PC-3 (cell line): ENCODE results near the gene RRAS2. TPM values are rescaled to one million over a fixed set of nuclear protein-coding genes. Genes with fewer than 3 reads are reported as not detected.
"Not testable (repeated sequence)": the region's sequence is repeated elsewhere in the genome, so short reads cannot be mapped to it uniquely, and the experiment has no call there.

Experiments
- ATAC-seq: fragments of 200-7000 bp; cut with Tn5 transposase; 2 replicates; pipeline ENCODE4 v1.9.1; 2020; ENCODE audit warnings: mild to moderate bottlenecking, moderate library complexity
- BruUV-seq: library from RNA; stranded (reverse); fragments of 400-500 nt; replicated peaks from 2 replicates; lab custom pipeline; 2021; lab: Mats Ljungman, UMichigan
- CTCF ChIA-PET: fragments of 300-600 bp; sonication (Branson Sonifier 250); formaldehyde crosslinking; loops from one replicate; lab custom pipeline; 2022; ENCODE audit warnings: antibody characterized with exemption; lab: Charles Lee
- POLR2A ChIA-PET: fragments of 300-600 bp; sonication (Branson Sonifier 250); formaldehyde crosslinking; loops from one replicate; lab custom pipeline; 2022; ENCODE audit warnings: antibody characterized with exemption; ENCODE audit not compliant: unreplicated experiment; lab: Charles Lee
- DNase-seq: peaks from one replicate; pipeline ENCODE4 v3.0.0-alpha.2; 2015
- H2AFZ ChIP-seq: fragments of 300-600 bp; sonication (generic); 2 replicates; pipeline ENCODE4 v1.6.0; 2016; ENCODE audit warnings: antibody characterized with exemption, low read length
- H3F3A ChIP-seq: fragments of 300-600 bp; sonication (generic); one replicate; pipeline ENCODE4 v1.6.0; 2017; ENCODE audit warnings: antibody characterized with exemption, low read length, control low read depth, mild to moderate bottlenecking; ENCODE audit not compliant: unreplicated experiment
- H3K27ac ChIP-seq: fragments of 300-600 bp; sonication (generic); 2 replicates; pipeline ENCODE4 v1.5.1; 2016; ENCODE audit warnings: mild to moderate bottlenecking, low read length
- H3K27me3 ChIP-seq: fragments of 300-600 bp; sonication (generic); 2 replicates; pipeline ENCODE4 v1.6.1; 2016; ENCODE audit warnings: low read length, mixed read lengths
- H3K36me3 ChIP-seq: fragments of 300-600 bp; sonication (generic); 2 replicates; pipeline ENCODE4 v1.6.1; 2016; ENCODE audit warnings: low read depth, mixed run types, low read length, mixed read lengths
- H3K4me1 ChIP-seq: fragments of 300-600 bp; sonication (generic); 2 replicates; pipeline ENCODE4 v1.5.1; 2016; ENCODE audit warnings: low read length; ENCODE audit not compliant: insufficient read depth
- H3K4me2 ChIP-seq: fragments of 300-600 bp; sonication (generic); 2 replicates; pipeline ENCODE4 v1.6.0; 2016; ENCODE audit warnings: low read length
- H3K4me3 ChIP-seq: fragments of 300-600 bp; sonication (generic); 2 replicates; pipeline ENCODE4 v1.5.1; 2016; ENCODE audit warnings: mild to moderate bottlenecking, low read length, mixed read lengths
- H3K79me2 ChIP-seq: fragments of 300-600 bp; sonication (generic); 2 replicates; pipeline ENCODE4 v1.6.1; 2017; ENCODE audit warnings: low read length, mixed read lengths
- H3K9ac ChIP-seq: fragments of 300-600 bp; sonication (generic); 2 replicates; pipeline ENCODE4 v1.6.0; 2016; ENCODE audit warnings: mild to moderate bottlenecking, low read length
- H3K9me2 ChIP-seq: fragments of 300-600 bp; sonication (generic); replicated peaks from 2 replicates; pipeline ENCODE4 v1.6.1; 2016; ENCODE audit warnings: mixed run types, low read length, mixed read lengths
- H3K9me3 ChIP-seq: fragments of 300-600 bp; sonication (generic); 2 replicates; pipeline ENCODE4 v1.6.1; 2016; ENCODE audit warnings: low read length, mixed read lengths
- H4K20me1 ChIP-seq: fragments of 300-600 bp; sonication (generic); 2 replicates; pipeline ENCODE4 v1.6.1; 2016; ENCODE audit warnings: low read length, mixed read lengths
- EZH2 ChIP-seq: fragments of 300-600 bp; sonication (generic); IDR thresholded peaks from one replicate; pipeline ENCODE4 v1.6.1; 2017; ENCODE audit warnings: antibody characterized with exemption, mild to moderate bottlenecking, low read length; ENCODE audit not compliant: unreplicated experiment
- EZH2phosphoT487 ChIP-seq: fragments of 300-600 bp; sonication (generic); IDR thresholded peaks from 2 replicates; pipeline ENCODE4 v1.6.1; 2018; ENCODE audit warnings: mild to moderate bottlenecking, antibody characterized with exemption, low read length, borderline replicate concordance
- intact Hi-C: fragments of 100-400 bp; cut with micrococcal nuclease; formaldehyde crosslinking; loops from 2 replicates; pipeline ENCODE4 v1.9.0; 2023
- total RNA-seq: library from RNA; depleted of rRNA; stranded (reverse); fragments of >200 nt; gene quantifications from 2 replicates; pipeline ENCODE4 v1.2.3, GENCODE V29; 2014
- TF ChIP-seq, protein P1 (sequence below): fragments of 300-600 bp; sonication (generic); conservative IDR thresholded peaks from 2 replicates; pipeline ENCODE4 v1.5.1; 2017; ENCODE audit warnings: antibody characterized with exemption, low read depth, mild to moderate bottlenecking, low read length

RRAS2 gene
- total RNA-seq, 1 experiment from 2014 or later: 58.6 TPM

DNA sequence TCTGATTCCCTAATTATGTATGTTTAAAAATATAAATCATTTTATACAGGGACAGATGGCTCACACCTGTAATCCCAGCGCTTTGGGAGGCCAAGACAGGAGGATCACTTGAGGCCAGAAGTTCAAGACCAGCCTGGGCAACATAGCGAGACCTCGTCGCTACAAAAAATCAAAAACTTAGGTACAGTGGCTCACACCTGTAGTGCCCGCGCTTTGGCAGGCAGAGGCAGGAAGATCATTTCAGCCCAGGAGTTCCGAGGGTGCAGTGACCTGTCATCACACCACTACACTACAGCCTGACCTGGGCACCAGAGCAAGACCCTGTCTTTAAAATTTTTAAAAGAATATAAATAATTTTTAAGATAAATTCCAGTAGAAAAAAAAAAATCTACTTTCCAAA is 11.5 kb downstream of the RRAS2 start:
- Histone ChIP-seq H3K27ac (no peak overlapping the region), H3K4me2 (no peak overlapping the region), H3K9ac (no peak overlapping the region), H3K27me3 (no peaks in the 10 kb centered on the region), H3K9me2 (no peaks in the 10 kb centered on the region), H3K36me3 (no peaks in the 10 kb centered on the region; the same call in 1 of the 2 replicates), H3K9me3 (no peaks in the 10 kb centered on the region), H3K4me1 (peaks cover 12% of the 10 kb centered on the region; the same call in 1 of the 2 replicates), H2AFZ (no peak overlapping the region), H3F3A (no peaks in the 10 kb centered on the region), H4K20me1 (0 out of 2 replicates have a peak, but pooled peaks cover 5% of the 10 kb centered on the region), H3K79me2 (peaks cover 96% of the 10 kb centered on the region), H3K4me3 (no peak overlapping the region)
- intact Hi-C loops: no loop called here
- no TSS peak for BruUV-seq
- DNase-seq (no peak), ATAC-seq (no peak)
- TF ChIP-seq EZH2phosphoT487 (no peak), EZH2 (no peak)
- TF ChIP-seq, protein P1, sequence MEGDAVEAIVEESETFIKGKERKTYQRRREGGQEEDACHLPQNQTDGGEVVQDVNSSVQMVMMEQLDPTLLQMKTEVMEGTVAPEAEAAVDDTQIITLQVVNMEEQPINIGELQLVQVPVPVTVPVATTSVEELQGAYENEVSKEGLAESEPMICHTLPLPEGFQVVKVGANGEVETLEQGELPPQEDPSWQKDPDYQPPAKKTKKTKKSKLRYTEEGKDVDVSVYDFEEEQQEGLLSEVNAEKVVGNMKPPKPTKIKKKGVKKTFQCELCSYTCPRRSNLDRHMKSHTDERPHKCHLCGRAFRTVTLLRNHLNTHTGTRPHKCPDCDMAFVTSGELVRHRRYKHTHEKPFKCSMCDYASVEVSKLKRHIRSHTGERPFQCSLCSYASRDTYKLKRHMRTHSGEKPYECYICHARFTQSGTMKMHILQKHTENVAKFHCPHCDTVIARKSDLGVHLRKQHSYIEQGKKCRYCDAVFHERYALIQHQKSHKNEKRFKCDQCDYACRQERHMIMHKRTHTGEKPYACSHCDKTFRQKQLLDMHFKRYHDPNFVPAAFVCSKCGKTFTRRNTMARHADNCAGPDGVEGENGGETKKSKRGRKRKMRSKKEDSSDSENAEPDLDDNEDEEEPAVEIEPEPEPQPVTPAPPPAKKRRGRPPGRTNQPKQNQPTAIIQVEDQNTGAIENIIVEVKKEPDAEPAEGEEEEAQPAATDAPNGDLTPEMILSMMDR: no peak
- POLR2A ChIA-PET: no interaction called here
- CTCF ChIA-PET: no interaction called here

DNA sequence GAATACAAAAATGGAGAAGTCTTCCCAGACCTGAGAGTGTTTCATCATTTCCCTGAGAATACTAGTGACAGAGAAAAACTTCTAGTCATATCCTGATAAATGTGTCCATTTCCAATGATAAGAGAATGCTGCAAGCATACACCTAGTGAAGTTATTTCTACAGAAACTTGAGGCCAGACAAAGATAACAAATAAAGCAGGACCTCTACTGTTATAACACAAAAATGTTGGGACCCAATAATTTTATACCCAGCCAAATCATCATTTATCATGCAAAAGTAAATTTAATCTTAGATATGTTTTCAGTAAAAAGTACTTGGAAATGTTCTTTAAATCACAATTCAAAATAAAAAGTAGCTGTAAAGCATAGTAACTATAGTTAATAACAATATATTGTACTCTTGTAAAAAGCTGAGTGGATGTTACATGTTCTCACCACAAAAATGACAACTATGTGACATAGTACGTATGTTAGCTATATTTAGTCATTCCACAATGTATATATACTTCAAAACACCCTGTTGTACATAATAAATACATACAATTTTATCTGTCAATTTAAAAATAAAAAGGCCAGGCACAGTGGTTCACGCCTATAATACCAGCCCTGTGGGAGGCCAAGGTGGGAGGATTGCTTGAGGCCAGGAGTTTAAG is 12.6 kb downstream of the RRAS2 start:
- no TSS peak for BruUV-seq
- intact Hi-C loops: no loop called here
- ATAC-seq (peak; percentile 27; the same call in 1 of the 2 replicates), DNase-seq (peak; percentile 28)
- CTCF ChIA-PET: interaction anchor here (0.6 to 1.8 kb wide), 2 partner anchors 72 to 109 kb away, joined by 4 to 7 read pairs; no protein-coding TSS in a partner anchor
- H3F3A ChIP-seq: no peaks in the 10 kb centered on the region
- H3K4me1 ChIP-seq: peaks cover 12% of the 10 kb centered on the region; the same call in 1 of the 2 replicates
- peak overlapping the region; percentile 28 for H3K27ac ChIP-seq
- H3K9ac ChIP-seq: no peak overlapping the region
- no peaks in the 10 kb centered on the region; the same call in 1 of the 2 replicates for H3K36me3 ChIP-seq
- H3K4me3 ChIP-seq: no peak overlapping the region
- no peak overlapping the region for H2AFZ ChIP-seq
- TF ChIP-seq, protein P1: no peak
- TF ChIP-seq EZH2phosphoT487: no peak
- TF ChIP-seq EZH2: no peak
- H3K9me3 ChIP-seq: no peaks in the 10 kb centered on the region
- peaks cover 97% of the 10 kb centered on the region for H3K79me2 ChIP-seq
- no peaks in the 10 kb centered on the region for H3K27me3 ChIP-seq
- POLR2A ChIA-PET: interaction anchor here (0.7 kb wide), 1 partner anchor 76 kb away, joined by 3 read pairs; no protein-coding TSS in a partner anchor
- H4K20me1 ChIP-seq: 0 out of 2 replicates have a peak, but pooled peaks cover 8% of the 10 kb centered on the region
- no peak overlapping the region for H3K4me2 ChIP-seq
- H3K9me2 ChIP-seq: no peaks in the 10 kb centered on the region

DNA sequence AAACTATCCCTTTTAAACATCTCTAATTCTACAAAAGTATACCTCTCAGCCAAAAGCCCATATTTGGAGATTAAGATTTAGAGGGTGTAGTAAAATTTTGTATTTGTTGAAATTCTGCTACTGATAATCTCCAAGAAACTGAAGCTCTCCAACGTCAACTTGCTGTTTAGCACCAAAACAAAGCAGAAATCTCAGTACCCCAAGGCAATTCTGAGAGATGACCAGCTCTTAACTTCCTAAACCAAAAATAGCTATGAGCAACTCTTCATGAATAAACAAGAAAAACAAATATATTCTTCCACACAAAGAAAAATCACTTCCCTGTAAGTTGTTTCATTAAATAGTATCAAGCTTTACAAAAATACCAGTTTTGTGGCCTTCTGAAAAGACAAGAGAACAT is 13.3 kb downstream of the RRAS2 start:
- Histone ChIP-seq H3K36me3 (no peaks in the 10 kb centered on the region; the same call in 1 of the 2 replicates), H3K79me2 (peaks cover 97% of the 10 kb centered on the region), H3K9me2 (no peaks in the 10 kb centered on the region), H3K4me3 (no peak overlapping the region), H4K20me1 (0 out of 2 replicates have a peak, but pooled peaks cover 8% of the 10 kb centered on the region), H3K9me3 (no peaks in the 10 kb centered on the region), H3K27ac (peak overlapping the region; percentile 28), H2AFZ (no peak overlapping the region), H3K4me1 (peaks cover 12% of the 10 kb centered on the region; the same call in 1 of the 2 replicates), H3K9ac (no peak overlapping the region), H3F3A (no peaks in the 10 kb centered on the region), H3K4me2 (peak overlapping the region; percentile 18; the same call in 1 of the 2 replicates), H3K27me3 (no peaks in the 10 kb centered on the region)
- CTCF ChIA-PET: interaction anchor here (1.8 kb wide), 1 partner anchor 73 kb away, joined by 7 read pairs; no protein-coding TSS in a partner anchor
- intact Hi-C loops: loop anchor here (1.0 kb wide), 1 partner anchor 8 kb away; no protein-coding TSS in a partner anchor
- TF ChIP-seq EZH2phosphoT487: no peak
- TF ChIP-seq EZH2: no peak
- POLR2A ChIA-PET: no interaction called here
- ATAC-seq (peak; percentile 72), DNase-seq (peak; percentile 45)
- no TSS peak for BruUV-seq

DNA sequence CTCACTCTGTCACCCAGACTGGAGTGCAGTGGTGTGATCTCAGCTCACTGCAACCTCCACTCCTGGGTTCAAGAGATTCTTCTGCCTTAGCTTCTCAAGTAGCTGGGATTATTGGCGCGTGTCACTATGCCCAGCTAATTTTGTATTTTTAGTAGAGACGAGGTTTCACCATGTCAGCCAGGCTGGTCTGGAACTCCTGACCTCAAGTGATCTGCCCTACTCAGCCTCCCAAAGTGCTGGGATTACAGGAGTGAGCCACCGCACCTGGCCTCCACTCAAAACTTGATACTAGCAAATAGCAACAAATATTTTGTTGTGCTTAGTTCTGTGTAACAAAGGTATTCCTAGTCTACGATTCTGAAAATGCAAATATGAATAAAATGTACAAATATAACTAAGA is 14.0 kb downstream of the RRAS2 start:
- BruUV-seq, POLR2A ChIA-PET: not testable (repeated sequence)
- intact Hi-C loops: loop anchor here (1.0 kb wide), 1 partner anchor 8 kb away; no protein-coding TSS in a partner anchor

More for the DNA sequence above, 14.0 kb downstream of the RRAS2 start:
- H2AFZ ChIP-seq, H3K27me3 ChIP-seq, H3K4me3 ChIP-seq, H3K9me2 ChIP-seq, H3K4me2 ChIP-seq, H3K9ac ChIP-seq, ATAC-seq, H3K36me3 ChIP-seq, H3K9me3 ChIP-seq, DNase-seq, H3F3A ChIP-seq, H4K20me1 ChIP-seq, H3K27ac ChIP-seq: not testable (repeated sequence)
- Histone ChIP-seq H3K79me2 (peaks cover 97% of the 10 kb centered on the region), H3K4me1 (peaks cover 12% of the 10 kb centered on the region; the same call in 1 of the 2 replicates)
- CTCF ChIA-PET: interaction anchor here (1.8 kb wide), 1 partner anchor 74 kb away, joined by 7 read pairs; no protein-coding TSS in a partner anchor
